NCI-H1436 (cell line): ENCODE results near the gene PTRH1.

Source experiments
- DNase-seq: peaks from one replicate; lab custom pipeline; 2025; lab: John Stamatoyannopoulos, UW

PTRH1 gene

DNA sequence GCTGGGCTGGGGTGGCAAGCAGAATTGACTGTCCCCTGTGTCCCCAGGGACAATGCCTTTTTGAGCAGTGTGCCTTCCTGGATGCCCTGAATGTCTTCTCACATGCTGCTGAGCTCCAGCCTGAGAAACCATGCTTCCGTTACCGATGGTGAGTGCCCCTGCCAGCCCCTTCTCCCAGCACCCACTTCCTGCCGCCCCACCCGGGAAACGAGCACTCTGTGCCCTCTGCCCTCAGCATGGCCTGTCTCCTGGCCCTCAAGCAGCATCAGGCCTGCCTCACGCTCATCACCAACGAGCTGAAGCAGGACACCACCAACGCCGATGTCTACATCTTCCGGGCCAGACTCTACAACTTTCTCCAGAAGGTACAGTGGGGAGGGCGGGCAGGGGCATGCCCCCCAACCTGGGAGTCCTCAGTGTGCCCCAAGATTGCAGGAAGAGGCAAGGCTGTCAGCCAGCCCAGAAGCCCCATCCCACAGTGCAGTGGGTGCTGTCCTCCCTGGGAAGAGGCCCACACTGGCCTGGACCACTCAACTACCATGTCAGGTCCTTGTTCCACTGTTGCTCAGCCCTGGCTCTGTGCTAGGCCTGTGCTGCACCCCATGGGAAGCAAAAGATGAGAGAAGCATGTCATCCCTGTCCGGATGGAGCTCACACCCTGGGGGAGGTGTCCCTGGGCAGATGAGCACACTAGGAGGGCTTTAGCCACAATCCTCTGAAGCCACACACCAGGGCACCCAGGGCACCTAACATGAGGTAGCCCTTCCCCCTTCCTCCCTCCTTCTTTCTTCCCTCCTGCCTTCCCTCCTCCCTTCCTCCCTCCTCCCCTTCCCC lies 4.8 kb upstream of the PTRH1 start:
- no peak for DNase-seq

DNA sequence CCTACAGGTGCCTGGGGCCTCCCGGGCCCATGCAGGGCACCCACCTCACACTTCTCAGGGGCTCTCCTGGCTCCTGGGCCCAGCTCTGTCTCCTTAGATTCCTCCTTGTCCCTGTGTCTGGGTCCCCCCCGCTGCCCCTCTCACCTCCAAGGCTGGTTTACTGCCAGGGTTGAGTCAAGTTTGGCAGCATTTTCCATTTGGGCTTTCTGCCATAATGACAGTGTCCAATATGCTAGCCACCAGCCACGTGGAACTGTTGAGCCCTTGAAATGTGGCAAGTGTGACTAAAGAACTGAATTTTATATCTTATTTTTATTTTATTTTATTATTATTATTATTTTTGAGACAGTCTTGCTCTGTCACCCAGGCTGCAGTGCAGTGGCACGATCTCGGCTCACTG lies 2.3 kb upstream of the PTRH1 start:
- no peak for DNase-seq

DNA sequence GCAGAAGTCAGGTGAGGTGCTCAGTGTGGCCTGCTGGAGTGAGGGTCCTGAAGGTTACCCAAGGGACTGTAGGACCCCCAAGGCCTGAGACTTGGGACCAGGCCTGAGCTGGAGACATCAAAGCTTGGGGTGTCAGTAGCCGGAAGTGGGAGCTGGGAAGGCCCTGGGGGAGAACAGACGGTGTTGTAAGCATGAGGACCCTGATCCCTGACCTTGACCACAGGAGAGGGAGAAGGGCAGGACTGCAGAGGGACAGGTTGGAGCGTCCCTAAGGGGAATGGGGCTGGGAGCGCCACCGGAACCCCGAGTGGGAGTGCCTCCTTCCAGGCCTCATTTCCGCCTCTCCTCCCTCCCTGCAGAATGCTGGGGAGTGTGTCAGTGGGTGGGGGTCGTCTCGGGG lies 949 bp upstream of the PTRH1 start:
- DNase-seq = no peak

- no peak for DNase-seq
Measured at GRCh38 chr9:127714951-127715469, 453 bp downstream of the PTRH1 start.

GRCh38 chr9:127714020-127714750 lies 1.3 kb downstream of the PTRH1 start:
- DNase-seq = no peak

DNA sequence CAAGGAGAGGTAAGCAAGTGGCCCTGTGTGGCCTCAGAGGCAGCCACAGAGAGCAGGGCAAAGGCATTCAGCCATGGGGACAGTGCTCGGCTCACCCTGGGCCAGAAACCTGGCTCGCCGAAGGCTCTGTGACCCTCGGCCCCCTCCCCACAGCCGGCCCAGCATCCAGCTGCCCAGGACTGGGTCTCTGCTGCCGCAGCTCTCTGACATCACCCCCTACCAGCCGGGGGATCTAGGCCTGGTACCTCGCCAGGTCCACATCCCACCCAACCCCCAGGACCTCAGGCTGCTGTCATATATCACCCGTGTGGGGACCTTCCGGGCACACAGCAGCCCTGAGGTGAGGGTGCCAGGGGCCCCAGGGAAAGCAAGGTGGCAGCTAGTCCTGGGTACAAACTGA lies 2.6 kb downstream of the PTRH1 start:
- DNase-seq = no peak

DNA sequence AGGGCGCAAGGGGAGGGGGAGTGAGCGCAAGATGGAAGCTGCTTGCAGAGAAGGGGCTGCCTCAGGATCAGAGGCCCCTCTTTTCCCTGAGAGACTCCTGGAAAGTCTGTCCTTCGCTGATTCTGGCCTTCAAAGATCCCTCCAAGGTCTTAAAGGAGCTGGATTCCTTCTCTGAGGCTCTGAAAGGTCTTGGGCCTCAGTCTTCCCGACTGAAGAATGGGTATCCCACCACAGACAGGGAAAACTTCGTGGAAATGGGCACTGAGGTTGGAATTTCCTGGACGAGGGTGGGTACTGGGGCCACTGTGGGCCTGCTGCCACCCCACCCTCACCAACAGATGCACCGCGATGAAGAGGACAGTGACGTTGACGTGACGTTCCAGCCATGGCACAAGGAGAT lies 3.1 kb downstream of the PTRH1 start:
- no peak for DNase-seq

- no peak for DNase-seq
Measured at GRCh38 chr9:127711831-127712274, 3.6 kb downstream of the PTRH1 start.

GRCh38 chr9:127711226-127711701 lies 4.2 kb downstream of the PTRH1 start:
- no peak for DNase-seq

DNA sequence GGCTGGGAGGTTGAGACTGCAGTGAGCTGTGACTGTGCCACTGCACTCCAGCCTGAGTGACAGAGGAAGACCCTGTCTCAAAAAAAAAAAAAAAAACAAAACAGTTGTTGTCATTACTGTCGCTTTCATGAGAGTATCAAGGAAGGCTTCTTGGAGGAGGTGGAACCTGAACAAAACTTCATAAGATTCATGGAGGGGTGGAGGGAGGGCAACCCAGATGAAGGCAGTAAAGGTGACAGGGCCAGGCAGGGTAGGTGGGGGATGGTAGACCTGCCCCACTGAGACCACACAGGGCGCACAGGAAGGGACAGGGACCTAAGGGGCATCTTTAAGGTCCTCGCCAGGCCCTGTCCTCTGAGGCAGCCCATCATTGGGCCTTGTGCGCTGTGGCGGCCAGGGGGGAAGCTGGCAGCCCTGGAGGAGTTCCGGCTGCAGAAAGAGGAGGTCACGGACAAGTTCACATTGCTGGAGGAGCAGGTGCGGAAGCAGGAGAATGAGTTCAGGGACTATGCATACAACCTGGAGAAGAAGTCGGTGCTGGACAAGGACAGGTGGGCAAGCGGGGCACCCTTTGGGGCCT lies 5.2 kb downstream of the PTRH1 start:
- no peak for DNase-seq

GRCh38 chr9:127708952-127709587 lies 6.4 kb downstream of the PTRH1 start:
- DNase-seq = no peak

DNA sequence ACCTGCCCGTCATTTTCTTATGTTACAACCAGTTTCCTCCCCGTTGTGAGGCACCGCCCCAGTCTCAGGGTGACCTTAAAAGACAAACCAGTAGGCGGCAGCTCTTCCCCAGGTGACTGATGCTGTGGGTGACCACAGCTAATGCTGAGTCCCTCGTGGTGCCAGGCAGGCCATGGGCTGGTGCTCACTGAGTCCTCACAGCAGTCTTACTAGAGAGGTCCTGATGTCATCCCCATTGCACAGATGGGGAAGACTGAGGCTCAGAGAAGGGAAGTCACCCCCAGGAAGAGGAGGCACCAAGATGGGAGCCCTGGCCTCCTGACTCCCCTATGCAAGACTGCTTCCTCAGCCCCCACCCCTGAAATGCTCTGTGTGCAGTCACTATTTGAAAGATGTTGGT lies 7.7 kb downstream of the PTRH1 start:
- DNase-seq = no peak

DNA sequence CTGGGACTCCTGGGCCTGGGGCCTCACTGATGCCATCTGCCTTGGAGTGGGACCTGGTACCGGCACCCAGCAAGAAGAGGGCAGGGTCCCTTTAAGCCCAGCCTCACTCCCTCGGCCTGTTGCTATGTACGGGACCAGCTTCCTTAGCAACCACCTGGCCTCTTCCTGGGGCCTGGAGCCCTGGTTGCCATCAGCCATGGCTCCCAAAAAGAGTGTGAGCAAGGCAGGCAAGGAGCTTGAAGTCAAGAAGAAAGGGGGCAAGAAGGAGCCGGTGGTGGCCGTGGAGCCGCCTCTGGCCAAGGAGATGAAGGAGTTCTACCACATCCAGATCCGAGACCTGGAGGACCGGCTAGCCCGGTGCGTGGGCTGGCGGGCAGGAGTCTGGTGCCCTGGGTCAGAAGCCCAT lies 8.6 kb downstream of the PTRH1 start, which contains the start of gene CFAP157:
Gene CFAP157, plus strand, starts transcription at position 153 of the 406 bp plus-strand sequence. Its CDS starts 44 bp downstream, at position 197.
- DNase-seq = no peak

DNA sequence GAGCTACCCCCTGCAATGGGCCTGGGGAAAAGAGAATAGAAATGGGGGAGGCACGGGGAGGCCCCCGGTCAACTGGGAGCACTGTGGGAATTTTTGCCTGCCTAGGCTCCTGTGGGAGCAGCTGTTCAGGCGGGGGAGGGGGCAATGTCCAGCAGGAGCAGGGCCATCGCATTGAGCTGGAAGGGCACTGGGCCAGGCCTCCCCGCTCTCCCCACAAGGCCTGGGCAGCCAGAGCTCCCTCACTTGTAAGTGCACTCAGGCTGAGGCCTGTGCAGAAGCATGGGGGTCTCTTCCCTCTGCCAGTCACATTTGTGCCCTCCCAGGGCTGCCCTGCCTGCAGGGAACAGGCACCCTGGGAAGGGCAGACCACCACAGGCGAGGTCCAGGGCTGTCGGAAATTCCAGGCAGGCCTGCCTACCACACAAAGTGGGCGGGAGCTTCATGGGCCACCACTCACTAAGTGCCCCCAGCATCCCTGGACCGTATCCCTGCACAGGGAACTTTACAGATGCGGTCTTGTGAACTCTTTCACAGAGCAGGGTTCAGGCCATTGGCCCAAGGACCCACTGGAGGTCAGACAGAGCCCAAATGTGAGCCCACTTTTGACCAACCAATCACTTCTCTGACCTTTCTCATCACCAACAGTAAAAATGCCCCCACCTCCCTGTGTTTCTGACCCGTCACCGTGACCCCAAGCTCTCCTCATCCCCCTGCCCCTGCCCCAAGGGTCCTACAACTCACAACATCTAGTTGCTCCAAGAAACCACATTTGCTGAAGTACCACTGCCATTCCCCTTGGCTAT lies 9.7 kb downstream of the PTRH1 start:
- no peak for DNase-seq

DNA sequence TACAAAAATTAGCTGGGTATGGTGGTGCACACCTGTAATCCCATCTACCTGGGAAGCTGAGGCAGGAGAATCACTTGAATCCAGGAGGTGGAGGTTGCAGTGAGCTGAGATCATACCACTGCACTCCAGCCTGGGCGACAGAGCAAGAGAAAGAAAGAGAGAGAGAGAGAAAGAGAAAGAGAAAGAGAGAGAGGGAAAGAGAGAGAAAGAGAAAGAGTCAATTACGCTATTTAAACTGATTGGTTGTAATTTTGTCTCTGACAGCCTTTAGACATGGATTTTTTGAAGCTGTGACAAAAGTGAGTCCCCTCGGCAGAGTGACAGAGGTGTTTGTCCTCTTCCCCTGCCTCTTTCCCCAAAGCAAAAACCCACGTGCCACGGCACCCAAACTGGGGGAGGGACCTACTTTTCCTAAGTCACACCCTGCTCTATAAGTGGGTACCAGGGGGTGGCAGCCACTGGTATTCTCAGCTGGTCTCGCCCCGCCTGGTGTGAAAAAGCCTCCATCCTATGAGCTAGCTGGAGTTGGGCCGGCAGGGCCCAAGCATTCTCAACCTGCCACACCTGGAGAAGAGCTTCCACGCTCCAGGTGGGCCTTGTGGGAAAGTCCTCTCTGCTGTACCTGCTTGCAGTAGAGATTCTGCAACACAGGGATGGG lies 12.0 kb downstream of the PTRH1 start:
- no peak for DNase-seq

GRCh38 chr9:127700594-127701255 lies 14.7 kb downstream of the PTRH1 start:
- DNase-seq = no peak

GRCh38 chr9:127700140-127700539 lies 15.3 kb downstream of the PTRH1 start:
- DNase-seq = no peak

DNA sequence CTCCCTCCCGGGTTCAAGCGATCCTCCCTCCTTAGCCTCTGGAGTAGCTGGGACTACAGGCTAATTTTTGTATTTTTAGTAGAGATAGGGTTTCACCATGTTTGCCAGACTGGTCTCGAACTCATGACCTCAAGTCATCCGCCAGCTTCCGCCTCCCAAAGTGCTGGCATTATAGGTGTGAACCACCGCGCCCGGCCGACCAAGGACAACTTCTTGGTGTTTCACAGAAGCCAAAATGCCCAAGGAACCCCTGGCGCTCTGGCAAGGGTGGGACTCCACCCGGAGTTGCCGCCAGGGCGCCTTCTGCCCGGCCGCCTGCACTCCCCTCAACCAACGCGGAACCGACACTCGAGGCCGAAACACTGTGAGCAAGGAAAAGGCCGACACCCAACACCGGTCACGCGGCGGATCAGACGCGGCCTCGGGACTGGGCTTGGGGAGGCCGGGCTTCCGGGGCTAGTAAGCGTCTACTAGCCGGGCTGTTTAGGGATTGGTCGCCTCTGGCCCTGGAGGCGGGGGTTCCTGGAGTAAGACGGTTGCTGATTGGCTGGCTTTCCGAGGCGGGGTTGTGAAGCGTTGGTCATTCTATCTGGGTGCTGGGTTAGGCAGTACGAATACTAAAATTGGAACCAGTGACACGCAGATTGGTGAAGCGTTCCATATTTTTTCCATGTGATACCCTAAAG lies 16.3 kb downstream of the PTRH1 start:
- no peak for DNase-seq

- no peak for DNase-seq
Measured at GRCh38 chr9:127698386-127698785, 17.1 kb downstream of the PTRH1 start.
